GM21367 (cell line): ENCODE results near the gene ABCC8.

Source experiments
- ATAC-seq: cut with Tn5 transposase; IDR thresholded peaks from one replicate; pipeline ENCODE4 v1.9.1; 2021; ENCODE audit not compliant: unreplicated experiment

The ABCC8 gene

DNA sequence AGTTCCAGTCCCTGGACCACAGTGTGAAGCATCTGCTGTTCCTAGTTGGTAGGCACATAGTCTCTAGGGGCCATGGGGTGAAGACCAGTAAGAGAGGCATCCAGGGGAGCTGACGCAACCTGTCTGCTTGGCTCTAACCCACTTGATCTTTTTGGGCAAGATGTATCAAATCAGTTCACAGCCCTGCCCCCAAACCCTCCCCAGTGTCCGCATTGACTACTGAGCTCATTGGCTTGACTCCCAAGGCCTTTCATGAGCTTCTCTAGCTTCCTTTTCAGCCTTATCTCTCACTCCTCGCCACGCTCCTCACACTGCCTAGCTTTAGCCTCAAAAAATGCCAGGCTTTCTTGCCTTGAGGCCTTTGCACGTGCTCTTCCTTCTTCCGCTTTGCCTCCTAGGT, 29.7 kb upstream of the ABCC8 start:
- no peak for ATAC-seq

DNA sequence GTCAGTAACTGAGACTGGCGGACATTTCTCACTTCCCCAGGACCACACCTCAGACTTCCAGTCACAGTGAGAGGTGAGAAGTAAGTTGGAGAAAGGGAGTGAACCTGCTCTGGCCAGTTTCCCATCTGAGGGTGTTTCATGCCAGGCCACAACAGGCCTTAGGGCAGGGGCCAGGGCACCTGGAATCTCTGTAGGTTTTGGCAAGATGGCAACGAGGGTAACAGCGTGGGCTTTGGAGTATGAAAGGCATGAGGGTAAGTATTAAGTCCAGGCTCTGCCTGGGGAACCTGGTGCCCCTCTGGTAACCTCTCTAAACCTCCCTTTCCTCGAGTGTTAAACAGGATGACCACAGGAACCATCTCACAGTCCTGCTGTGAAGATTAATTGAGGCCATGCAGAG, 28.5 kb upstream of the ABCC8 start:
- no peak for ATAC-seq

DNA sequence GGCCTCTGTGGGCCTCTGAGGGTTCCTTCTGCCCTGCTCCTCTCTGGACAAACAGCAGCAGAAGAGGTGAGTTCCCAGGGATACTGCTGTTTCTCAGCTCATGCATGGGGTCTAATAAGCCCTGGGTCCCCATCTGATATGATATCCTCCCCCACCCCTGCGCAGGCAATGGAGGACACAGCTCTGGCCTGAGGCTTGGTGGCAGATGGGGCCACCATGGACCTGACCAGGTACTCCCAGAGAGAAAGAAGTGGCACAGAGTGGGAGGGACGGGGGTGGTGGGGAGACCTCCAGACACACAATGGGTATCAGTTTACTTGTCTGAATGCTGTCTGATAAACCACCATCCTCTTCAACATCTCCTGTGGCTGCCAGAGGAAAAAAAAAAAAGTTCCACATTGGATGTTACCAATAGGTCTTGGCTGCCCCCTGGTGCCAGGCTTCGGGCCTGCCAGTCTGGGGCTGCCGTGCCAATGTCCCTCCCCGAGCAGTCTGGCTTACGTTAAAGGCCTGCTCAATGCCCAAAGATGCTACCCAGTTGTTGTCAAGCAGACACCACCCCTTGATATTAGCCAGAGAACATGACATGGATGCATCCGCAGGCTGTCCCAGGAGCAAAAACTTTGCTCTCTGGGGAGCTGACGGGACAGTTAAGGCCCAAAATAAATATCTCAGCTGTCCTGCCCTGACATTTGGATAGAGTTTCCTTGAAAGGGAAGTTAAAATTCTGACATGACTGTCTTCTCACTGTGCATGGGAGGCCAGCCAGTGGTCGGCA, 27.9 kb upstream of the ABCC8 start:
- ATAC-seq, result peak; percentile 58

DNA sequence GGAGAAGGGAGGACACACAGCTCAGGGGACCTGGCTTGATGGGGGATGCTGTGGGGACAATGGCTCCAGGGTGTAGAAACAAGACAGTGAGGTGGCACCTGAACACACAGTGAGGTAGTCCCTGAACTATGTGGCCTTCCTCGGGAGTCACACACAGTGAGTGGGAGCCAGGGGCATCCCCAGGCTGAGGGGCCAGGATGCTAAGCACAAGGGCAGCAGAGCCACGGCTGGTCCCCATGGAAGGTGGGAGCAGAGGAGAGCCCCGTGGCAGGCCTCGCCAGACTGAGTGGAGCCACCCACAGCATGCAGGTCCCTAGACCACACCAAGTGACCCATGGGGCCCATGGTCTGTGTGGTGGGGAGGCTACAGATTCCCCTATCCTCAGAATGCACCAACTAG, 26.0 kb upstream of the ABCC8 start:
- ATAC-seq, result no peak

DNA sequence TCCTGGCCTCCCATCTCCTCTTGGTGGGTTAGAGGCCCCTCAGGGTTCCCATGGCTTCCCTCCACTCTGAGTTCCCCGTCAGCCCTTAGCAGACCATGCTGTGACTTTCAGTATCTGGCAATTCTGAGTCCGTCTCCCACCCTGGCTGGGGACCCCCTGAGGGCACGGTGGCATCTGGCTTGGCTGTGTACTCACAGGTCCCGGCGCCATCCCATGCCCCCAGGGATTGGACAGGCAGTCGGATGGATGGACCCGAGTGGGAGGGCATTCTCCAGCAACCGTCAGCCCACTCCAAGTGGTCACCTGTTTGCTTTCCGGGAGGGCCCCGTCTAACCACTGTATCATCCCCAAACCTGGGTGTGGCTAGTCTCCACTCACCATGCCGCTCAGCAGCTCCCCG, 24.0 kb upstream of the ABCC8 start:
- no peak for ATAC-seq

DNA sequence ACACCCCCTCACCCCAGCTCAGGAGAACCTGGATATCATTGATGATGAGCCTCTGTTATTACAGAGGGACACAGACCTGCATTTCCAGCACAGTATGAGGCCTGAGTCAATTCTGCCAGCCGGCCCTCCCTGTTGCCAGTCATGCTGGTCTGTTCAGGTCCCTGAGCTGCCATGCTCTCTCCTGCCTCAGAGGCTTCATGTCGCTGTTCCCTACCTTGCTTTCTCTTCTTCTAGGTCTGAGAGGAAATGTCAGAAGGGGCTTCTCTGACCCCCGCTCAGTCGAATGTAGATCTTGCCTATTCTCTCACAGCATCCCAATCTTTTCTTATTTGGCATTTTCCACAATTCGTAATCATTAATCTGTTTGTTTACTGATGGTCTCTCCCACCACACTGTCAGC, 21.8 kb upstream of the ABCC8 start:
- no peak for ATAC-seq

DNA sequence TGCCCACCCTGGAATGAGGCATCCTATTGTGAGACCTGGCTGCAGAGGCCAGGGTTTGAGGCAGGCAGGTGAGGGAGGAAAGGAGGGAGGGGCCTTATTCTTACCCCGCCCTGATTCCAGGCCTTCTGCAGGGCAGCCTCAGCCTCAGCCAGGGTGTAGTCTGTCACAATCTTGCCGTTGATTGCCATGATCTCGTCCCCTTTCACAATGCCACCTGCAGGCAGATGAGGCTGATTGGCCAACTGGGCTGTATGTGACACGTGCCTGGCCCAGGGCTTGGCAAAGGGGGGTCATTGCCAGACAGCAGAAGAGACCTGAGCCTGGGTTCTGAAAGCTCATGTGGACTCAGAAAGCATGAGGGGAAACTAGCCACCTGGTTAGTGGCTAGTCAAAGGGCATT, 21.4 kb upstream of the ABCC8 start:
- ATAC-seq, result no peak

DNA sequence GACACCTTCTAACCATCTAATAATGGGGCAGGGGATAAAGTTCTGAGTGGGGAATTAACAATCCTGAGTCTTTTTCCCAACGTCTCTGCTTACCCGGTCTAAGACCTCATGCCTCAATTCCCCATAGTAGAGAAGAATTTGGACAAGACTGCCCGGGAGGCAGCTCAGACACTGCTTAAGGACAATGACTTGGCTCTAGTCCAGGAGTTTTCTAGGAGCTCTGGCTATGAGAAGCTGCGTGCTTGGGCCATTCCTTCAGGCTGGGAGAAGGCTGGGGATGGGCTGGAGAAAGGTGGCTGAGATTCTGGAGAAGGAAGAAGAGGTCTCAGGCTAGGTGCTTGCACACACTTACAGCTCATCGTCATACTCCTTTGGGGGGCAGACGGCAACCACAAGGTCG, 19.8 kb upstream of the ABCC8 start:
- ATAC-seq, result no peak

DNA sequence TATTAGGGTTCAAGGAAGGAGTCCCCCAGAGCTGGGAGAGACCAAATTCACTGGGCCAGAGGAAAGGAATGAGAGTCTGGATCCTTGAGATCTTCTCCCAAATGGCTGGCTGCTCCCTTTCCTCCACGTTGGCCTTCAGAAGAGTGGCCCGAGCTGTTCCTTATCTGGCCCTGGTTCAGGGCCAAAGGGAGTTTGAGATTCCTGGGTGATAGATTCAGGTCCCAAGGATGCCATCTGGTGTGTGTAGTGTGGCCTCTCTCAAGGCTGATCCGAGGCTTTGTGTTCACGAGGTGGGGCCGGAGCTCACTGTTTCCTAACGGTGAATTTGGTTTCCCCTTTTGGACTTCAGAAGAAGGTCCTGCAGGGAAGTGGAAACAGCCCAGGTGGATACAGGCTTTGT, 17.4 kb upstream of the ABCC8 start:
- ATAC-seq, result no peak

DNA sequence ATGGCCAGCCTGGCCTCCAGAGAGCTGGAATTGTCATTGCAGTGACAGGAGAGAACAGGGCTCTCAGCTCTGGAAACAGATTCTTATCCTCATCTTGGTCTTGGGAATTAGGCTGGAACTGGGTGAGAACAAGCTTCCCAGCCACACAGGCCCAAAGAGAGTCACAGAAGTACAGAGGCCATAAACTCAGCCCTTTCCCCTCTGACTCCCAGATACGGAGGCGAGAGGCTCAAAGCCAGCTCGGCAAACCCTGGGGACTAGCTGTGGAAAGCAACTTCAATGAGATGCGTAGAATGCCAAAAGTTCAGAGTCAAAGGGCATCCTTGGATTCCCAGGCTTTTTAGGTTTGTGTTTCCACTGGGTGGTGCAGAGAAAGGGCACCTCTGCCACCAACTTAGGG, 14.3 kb upstream of the ABCC8 start:
- ATAC-seq, result no peak

DNA sequence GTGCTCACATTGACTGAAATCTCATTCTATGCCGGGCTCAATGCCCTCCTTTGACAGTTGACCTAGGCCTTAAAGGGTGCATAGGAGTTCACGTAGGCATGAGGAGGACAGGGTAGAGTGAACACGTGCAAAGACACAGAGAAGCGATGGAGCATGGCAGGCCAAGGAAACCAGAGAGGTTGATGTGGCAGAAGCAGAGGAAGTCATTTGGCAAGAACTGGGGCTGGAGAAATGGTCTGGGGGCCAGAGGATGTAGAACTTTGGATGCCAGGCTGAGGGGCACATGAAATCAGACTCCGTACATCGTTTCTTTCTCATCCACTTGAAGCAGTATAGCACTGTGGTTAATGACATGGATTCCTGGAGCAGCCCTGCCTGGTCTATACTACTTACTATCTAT, 13.6 kb upstream of the ABCC8 start:
- no peak for ATAC-seq

DNA sequence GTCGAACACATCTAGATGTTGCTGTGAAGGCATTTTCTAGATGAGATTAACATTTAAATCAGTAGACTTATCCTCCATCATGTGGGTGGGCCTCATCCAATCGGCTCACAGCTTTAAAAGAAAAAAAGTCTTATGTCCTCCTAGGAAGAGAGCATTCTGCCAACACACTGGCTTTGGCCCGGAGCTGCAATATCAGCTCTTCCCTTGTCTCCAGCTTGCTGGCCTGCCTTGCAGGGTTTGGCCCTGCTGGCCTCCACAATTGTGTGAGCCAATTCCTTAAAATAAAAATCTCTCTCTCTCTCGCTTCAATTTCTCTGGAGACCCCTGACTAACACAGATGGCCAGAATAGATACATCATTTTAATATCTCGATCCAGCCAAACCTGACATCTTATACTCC, 13.1 kb upstream of the ABCC8 start:
- no peak for ATAC-seq

DNA sequence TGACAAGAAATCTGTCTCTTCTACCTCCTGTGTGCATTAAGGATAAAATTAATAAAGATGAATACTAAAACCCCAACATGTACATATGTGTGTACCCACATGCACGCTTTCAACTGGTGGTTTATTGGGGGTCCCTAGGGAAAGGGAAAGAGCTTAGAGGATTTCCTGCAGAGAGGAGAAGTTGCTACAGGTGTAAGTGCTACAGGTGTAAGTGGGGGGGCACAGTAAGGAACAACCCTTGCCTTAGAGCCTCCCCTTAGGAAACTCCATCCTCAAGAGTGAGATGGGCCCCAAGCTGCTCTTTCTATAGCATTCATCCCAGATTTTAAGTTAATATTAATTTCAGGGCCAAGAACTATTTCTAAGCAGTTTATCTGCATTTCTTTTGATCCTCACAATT, 11.9 kb upstream of the ABCC8 start:
- ATAC-seq, result no peak

DNA sequence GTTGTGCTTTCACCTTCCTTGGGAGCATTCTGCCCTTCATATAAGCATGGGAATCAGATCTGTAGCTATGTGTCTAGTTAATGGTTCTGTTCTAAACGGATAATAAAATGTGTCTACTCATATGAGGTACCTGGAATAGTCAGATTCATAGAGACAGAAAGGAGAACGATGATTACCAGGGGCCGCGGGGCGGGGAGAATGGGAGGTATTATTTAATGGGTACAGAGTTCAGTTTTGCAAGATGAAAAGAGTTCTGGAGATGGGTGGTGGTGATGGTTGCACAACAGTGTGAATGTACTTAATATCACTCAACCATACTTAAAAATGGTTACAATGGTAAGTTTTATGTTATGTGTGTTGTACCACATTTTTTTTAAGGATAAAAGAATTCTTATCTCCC, 10.0 kb upstream of the ABCC8 start:
- no peak for ATAC-seq

DNA sequence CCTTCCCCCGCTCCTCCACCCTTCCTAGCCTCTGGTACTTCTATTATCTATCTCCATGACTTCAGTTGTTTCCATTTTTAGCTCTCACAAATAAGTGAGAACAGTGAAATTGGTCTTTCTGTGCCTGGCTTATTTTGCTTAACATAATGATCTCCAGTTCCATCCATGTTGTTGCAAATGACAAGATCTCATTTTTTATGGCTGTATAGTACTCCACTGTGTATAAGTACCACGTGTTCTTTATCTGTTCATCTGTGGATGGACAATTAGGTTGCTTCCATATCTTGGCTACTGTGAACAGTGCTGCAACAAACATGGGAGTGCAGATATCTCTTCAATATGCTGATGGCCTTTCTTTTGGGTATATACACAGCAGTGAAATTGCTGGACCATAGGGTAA, 6.9 kb upstream of the ABCC8 start:
- no peak for ATAC-seq

DNA sequence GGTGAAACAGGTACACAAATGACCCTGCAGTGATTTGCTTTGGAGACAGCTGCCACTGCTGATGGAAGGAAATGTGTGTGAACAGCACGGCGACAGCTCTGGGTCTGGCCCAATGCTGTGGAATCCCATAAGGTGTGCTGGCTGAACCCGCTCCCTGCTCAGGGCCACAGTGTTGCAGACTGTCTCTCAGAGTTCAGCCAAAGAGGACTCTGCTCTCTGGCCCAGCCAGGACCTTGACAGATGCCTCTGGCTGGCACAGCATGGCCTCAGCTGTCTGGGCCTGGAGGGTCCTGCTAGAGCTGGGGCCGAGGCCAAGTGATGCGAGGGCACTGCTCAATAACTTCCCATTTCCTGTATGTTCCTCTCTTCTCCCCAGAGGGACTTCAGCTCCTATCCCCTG, 5.3 kb upstream of the ABCC8 start:
- no peak for ATAC-seq

DNA sequence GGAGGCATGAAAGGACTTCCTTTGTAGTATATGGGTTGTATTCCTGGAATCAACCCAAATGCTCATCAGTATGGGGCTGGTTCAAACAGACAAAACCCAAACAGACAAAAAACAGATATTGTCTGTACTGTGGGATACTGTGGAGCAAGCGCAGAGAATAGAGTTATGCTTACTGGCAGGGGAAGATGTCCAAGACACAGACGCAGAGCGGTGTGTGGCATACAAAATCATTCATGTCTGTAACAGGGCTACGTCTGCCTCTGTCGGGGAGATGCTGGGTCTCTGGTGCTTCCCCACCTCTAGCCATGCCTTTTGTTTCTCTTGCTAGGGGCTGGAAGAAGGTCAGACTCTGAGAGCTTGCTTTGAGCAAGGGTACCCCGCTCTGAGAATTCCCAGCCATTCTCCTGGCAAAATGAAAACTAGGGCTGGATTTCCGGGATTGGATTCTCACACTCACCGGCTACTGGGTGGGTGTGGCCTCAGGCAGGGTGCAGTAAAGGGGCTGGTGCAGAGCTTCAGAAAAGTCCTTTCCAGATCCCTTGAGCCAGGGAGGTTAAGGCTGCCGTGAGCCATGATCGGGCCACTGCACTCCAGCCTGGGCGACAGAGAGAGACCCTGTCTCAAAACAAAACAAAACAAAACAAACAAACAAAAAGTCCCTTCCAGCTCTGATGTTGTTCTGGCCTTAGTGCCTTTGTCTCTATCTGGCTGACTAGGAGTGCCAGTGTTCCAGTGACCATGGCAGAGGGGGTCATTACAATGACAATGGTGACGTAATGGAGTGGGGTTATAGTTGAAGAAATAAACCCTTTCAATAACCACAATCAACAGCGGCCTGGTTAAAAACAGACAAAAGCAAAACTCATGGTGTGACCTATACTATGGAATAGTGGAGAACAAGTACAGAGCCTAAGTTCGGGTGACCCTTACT, 2.9 kb upstream of the ABCC8 start:
- no peak for ATAC-seq

DNA sequence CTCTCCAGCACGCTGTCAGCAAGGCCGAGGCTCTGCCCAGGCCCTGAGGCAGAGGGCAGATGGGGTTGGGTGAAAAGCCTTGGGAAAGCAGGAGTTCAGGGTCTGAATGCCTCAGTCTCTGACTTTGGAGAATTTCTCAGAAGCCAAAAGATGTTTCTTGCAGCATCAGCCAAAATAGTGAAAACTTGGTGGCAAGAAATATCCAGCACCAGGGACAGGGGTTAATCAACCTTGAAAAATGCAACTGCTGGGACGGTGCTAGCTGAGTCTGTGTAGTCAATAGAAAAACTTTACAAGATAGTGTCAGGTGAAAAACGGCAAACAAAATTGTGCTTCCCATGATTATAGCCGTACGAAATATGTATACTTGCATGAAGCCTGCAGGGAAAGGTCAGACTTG, 1.4 kb upstream of the ABCC8 start:
- no peak for ATAC-seq

DNA sequence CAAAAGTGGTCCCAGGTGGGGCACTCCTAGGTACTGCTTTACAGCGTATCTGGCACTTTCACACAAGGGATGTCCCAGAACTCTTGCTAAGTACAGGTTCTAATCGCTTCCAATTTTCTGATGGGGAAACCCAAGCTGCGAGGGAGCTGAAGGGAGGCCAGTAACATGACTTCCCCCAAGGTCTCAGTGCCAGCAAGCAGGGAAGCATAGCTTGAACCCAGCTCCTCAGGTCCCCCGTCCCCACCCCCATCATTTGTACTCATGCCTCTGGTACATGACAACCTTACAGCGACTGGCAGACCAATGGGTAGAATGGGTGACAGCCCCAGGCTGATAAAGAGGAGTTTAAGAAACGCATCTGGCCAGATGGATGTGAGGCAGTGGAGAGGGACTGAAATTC, 716 bp upstream of the ABCC8 start:
- no peak for ATAC-seq

DNA sequence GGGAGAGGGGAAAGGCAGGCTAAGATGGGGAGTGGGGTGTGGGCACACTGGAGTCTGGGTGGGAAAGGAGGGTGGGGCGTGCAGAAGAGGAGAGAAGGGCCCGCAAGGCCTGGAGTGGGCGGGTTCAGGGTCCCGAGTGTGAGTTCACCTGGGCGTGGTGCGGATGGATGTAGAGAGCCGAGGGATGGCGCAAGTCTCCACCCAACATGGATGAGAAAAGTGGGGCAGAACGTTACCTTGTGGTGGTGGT, 364 bp upstream of the ABCC8 start:
- no peak for ATAC-seq

DNA sequence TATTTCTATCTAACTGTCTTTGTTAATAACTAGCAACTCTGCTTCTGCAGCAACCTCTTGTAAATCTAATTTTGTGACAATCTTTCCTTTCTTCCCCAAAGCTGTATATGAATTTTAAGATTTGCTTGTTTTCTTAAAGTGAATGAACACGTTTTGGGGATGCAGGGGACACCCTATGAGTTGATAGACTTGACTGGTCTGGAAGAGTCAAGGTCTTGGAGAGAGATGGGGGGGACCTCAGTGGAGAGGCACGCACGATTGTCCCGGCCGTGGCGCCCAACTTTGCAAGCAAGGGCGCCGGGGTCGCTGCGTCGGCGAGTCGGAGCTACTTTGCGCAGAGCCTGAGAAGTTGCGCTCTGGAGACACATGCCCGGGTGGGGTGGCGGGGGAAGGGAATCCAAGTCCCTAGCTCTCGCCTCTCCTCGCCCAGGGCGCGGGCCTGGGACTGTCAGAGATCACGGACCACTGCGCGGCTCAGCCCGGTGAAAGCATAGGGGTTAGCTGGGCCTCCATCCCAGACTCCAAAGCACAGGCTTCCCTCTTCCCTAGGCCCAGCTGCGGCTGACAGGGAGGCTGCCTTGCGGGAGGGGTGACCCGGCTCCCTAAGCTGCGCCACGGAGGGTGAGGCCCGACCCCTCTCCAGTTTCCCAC, 854 bp downstream of the ABCC8 start:
- no peak for ATAC-seq

DNA sequence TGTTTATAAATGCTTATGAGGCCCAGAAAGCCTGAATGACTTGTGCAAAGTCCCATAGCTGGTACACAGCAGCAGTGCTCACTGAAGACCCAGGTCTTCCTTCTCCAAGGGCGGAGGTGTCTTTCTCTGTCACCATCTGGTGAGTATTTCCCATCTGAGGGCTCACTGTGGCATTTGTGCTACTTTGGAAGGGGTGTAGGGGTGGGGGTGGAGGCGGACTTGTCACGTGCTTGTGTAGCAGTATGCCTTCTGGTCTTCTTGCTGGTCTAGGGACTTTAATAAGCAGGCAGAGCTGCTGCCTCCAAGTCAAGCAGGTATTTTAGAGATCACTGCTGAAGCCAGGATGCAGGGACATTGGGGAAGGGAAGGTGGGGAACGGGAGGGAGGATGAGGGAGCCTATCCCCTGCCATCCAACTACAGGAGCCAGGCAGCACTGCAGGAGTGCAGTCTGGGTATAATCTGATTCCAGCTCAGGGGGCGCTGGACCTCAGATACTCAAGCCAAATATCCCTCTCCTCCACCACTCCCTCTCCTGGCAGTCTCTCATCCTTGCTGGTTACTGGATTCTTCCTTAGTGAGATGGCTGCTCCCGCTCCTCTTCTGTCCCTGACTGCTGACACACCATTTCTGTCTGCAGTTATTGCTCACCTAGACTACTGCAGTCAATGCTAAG, 3.4 kb downstream of the ABCC8 start:
- ATAC-seq, result no peak
